ENCODE data around the gene SH3BGRL3.

SH3BGRL3 gene

DNA sequence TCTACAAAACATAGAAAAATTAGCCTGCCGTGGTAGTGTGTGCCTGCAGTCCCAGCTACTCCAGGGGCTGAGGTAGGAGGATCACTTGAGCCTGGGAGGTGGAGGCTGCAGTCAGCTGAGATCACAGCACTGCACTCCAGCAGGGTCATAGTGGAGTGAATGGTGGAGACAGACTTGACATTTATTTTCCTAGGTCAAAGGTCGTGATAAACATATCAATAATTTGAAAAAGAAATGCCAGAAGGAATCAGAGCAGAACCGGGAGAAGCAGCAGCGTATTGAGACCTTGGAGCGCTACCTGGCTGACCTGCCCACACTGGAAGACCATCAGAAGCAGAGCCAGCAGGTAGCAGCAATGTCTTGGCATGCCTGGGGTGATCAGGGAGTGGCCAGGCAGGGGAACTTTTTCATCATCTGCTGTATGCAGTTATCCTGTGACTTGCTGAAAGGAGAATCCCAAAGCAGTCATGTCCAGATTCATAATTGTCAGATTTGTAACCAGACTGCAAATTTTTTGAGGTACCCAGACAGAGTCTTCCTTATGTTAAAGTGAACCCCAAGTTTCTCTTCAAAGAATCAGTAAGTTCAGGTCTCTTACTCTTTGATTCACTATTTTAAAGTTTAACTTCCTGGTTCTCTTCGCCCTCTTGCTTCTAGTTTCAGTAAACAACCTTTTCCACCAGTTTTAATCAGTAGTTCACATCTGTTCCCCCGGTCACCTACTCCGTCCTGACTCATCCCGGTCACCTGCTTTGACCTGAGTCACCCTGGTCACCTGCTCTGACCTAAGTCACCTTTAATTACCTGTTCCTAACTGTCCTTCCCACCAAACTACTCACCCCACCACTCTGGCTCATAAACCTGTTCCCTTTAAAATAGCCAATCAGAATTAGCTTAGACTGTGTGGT is 11.3 kb upstream of the SH3BGRL3 start:
- no peak for DNase-seq (ENCODE audit: low read depth in 2 of 2)
- TF ChIP-seq, protein P1, sequence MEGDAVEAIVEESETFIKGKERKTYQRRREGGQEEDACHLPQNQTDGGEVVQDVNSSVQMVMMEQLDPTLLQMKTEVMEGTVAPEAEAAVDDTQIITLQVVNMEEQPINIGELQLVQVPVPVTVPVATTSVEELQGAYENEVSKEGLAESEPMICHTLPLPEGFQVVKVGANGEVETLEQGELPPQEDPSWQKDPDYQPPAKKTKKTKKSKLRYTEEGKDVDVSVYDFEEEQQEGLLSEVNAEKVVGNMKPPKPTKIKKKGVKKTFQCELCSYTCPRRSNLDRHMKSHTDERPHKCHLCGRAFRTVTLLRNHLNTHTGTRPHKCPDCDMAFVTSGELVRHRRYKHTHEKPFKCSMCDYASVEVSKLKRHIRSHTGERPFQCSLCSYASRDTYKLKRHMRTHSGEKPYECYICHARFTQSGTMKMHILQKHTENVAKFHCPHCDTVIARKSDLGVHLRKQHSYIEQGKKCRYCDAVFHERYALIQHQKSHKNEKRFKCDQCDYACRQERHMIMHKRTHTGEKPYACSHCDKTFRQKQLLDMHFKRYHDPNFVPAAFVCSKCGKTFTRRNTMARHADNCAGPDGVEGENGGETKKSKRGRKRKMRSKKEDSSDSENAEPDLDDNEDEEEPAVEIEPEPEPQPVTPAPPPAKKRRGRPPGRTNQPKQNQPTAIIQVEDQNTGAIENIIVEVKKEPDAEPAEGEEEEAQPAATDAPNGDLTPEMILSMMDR (IDR thresholded peaks at IDR 0.05; ENCODE audit: low read depth, low read length): no peak
- no peak overlapping the region for H3K4me3 ChIP-seq (replicated peaks in 1 of 2; ENCODE audit: low read depth in 2 of 2, low read length in 2 of 2)

DNA sequence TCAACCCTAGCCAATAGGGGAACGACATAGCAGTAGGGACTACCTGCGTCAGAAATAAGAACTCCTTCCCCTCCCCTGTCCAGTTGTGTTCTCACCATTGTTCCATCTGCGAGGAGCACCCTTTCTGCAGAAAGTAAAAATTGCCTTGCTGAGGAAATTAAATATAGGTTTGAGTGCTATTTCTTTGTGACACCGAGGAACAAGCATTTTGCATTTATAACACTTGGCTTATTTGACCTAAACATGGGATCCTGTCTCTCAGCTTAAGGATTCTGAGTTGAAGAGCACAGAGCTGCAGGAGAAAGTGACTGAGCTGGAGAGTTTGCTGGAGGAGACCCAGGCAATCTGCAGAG is 10.7 kb upstream of the SH3BGRL3 start:
- TF ChIP-seq, protein P1 (IDR thresholded peaks at IDR 0.05; ENCODE audit: low read depth, low read length): no peak
- no peak for DNase-seq (ENCODE audit: low read depth in 2 of 2)
- no peak overlapping the region for H3K4me3 ChIP-seq (replicated peaks in 1 of 2; ENCODE audit: low read depth in 2 of 2, low read length in 2 of 2)

DNA sequence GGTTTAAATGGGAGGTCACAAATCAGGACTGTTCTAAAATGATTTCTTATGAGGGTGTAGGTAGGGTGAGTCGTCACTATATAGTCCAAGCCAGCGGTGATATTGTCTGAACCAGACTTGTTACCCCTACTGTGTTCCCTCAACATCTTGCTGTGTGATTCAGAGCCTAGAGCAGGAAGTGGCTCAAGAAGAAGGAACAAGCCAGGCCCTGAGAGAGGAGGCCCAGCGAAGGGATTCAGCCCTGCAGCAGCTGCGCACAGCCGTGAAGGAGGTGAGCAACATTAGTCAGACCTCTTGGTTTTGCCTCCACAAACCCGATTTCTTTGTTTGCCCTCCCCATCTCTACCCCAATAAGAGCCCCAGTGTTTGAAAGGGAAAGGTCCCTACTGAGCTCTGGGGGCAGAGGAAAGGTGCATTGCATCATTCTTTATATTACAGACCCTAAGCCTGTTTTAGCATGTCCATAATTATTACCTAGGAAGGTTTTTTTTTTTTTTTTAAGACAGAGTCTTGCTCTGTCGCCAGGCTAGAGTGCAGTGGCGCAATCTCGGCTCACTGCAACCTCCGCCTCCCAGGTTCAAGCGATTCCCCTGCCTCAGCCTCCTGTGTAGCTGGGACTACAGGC is 5.0 kb upstream of the SH3BGRL3 start:
- DNase-seq (ENCODE audit: low read depth in 2 of 2): peak; percentile 69 to 90
- no peak overlapping the region for H3K4me3 ChIP-seq (replicated peaks in 1 of 2; ENCODE audit: low read depth in 2 of 2, low read length in 2 of 2)
- TF ChIP-seq, protein P1 (IDR thresholded peaks at IDR 0.05; ENCODE audit: low read depth, low read length): no peak

DNA sequence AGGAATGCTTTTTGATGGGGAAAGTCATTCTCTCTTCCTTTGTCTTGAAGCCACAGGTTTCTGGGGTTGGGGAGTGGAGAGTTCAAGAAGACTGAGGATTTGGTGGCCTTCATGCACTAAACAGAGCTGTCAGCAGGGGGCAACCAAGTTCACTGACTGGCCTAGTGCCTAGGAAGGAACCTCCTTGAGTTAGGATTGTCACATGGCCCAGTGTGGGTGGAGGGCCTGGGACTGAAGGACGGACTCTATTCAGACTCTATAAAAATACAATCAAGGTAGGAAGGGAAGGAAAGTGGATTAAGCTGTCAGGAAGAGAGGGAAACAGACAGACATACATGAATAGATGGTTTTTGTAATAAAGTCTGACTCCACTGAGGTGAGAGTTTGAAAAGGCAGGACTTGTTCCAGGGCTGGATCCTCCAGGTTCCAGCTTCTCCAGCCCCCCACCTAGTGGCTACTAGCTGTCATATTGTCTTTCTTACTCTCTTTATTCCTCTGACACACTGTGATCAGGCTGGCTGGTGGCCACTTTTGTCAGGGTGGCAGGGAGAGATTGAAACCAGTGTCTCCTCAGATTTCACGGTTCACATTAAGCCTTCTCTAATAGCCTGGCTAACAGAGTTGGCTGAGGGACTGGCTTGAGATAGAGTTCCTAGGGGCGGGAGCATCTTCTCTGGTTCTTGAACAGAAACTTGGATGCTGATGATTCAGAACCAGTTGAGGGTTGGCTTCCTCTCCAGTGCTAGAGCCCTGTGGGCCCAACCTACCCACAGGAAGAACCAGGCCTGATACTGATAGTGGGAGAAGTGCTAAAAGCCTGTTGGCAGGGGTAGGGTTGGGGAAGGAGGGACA is 4.1 kb upstream of the SH3BGRL3 start:
- TF ChIP-seq, protein P1 (IDR thresholded peaks at IDR 0.05; ENCODE audit: low read depth, low read length): peak; percentile 80
- no peak overlapping the region for H3K4me3 ChIP-seq (replicated peaks in 1 of 2; ENCODE audit: low read depth in 2 of 2, low read length in 2 of 2)
- peak; percentile 95 to 99 for DNase-seq (ENCODE audit: low read depth in 2 of 2)

DNA sequence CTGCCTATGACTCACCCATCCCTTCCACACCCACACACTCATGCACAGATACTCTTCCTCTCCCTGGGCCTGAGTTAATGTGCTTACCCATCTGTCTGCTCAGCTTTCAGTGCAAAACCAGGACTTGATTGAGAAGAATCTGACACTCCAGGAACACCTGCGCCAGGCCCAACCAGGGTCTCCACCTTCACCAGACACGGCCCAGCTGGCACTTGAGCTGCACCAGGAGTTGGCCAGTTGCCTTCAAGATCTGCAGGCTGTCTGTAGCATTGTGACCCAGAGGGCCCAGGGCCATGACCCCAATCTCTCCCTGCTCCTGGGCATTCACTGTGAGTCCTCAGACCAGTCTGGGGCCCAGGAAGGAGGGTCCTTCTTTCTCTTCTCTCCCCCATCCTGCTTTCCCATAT is 3.5 kb upstream of the SH3BGRL3 start:
- TF ChIP-seq, protein P1 (IDR thresholded peaks at IDR 0.05; ENCODE audit: low read depth, low read length): no peak
- no peak overlapping the region for H3K4me3 ChIP-seq (replicated peaks in 1 of 2; ENCODE audit: low read depth in 2 of 2, low read length in 2 of 2)
- no peak for DNase-seq (ENCODE audit: low read depth in 2 of 2)

DNA sequence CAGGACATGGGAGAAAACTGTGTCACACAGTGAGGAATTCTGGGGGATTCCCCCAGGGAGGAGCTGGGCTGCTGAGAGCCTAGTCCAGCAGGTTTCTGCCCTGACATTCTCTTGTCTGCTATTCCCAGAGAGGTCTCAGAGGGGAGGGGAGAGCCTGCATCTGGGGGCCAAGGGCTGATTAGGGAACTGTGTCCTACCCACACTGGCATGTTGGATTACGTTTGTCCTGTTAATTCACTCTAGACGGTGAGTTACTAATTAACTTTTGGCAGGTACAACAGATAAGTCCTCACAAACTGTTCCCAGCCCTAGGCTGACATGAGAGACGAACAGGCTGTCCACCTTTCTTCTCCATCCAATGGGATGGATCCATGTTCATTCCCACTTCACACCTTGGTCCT is 2.6 kb upstream of the SH3BGRL3 start:
- TF ChIP-seq, protein P1 (IDR thresholded peaks at IDR 0.05; ENCODE audit: low read depth, low read length): no peak
- no peak for DNase-seq (ENCODE audit: low read depth in 2 of 2)
- no peak overlapping the region for H3K4me3 ChIP-seq (replicated peaks in 1 of 2; ENCODE audit: low read depth in 2 of 2, low read length in 2 of 2)
